Right atrium auricular region (tissue), 2 donors: ENCODE data around the gene CNNM4. TPM values are rescaled to one million over a fixed set of nuclear protein-coding genes. Genes with fewer than 3 reads are reported as not detected.

Experiments used
- DNase-seq: peaks from one replicate; pipeline ENCODE4 v3.0.0-alpha.2; 2019; ENCODE audit warnings: low spot score
- H3K27ac ChIP-seq, 2 donors: fragments of 200-600 bp; sonication (generic); 1 replicate in 1 of 2; 2 replicates in 1 of 2; pipeline ENCODE4 v1.5.1; 2016 to 2019
- H3K27me3 ChIP-seq, 2 donors: fragments of 200-600 bp; sonication (generic); one replicate each; pipeline versions ENCODE4 v1.5.1 to v1.6.0; 2017 to 2019
- H3K36me3 ChIP-seq: fragments of 200-600 bp; sonication (generic); one replicate; pipeline ENCODE4 v1.5.1; 2016
- H3K4me1 ChIP-seq, 2 donors: fragments of 200-600 bp; sonication (generic); one replicate each; pipeline versions ENCODE4 v1.5.1 to v1.6.0; 2017 to 2019
- H3K4me3 ChIP-seq, 2 donors: fragments of 200-600 bp; sonication (generic); 1 replicate in 1 of 2; 2 replicates in 1 of 2; pipeline ENCODE4 v1.5.1; 2017 to 2019; ENCODE audit warnings: mild to moderate bottlenecking in 1 of 2, moderate library complexity in 1 of 2
- H3K9me3 ChIP-seq, 2 donors: fragments of 200-600 bp; sonication (generic); one replicate each; pipeline ENCODE4 v1.5.1; 2019
- CTCF ChIP-seq, 2 donors: fragments of 200-600 bp; sonication (generic); IDR thresholded peaks; one replicate each; pipeline ENCODE4 v1.5.1; 2019; ENCODE audit warnings: antibody characterized with exemption in 2 of 2
- total RNA-seq, 2 donors: library from RNA; depleted of rRNA; stranded (reverse); fragments of >200 nt; gene quantifications; one replicate each; pipeline ENCODE4 v1.1.0, GENCODE V29; 2016

The CNNM4 gene
- total RNA-seq, 2 donors from 2014 or later = 22.1 to 22.2 TPM

- peaks cover 46% of the 10 kb centered on the region for H3K36me3 ChIP-seq
Measured at GRCh38 chr2:96824079-96824870, 63.6 kb downstream of the CNNM4 start.

GRCh38 chr2:96825057-96825456 lies 64.4 kb downstream of the CNNM4 start:
- Histone ChIP-seq H3K27me3 (no peaks in the 10 kb centered on the region), H3K4me3 (no peak overlapping the region), H3K36me3 (peaks cover 53% of the 10 kb centered on the region), H3K27ac (no peak overlapping the region), H3K9me3 (no peaks in the 10 kb centered on the region), H3K4me1 (peaks cover 0 to 37% of the 10 kb centered on the region in 2 donors)
- no peak for DNase-seq
- TF ChIP-seq CTCF (IDR thresholded peaks at IDR 0.05) = no peak

More at GRCh38 chr2:96824079-96824870, 63.6 kb downstream of the CNNM4 start:
- Histone ChIP-seq H3K4me1 (peaks cover 0 to 45% of the 10 kb centered on the region in 2 donors), H3K27me3 (no peaks in the 10 kb centered on the region), H3K27ac (no peak overlapping the region), H3K4me3 (no peak overlapping the region), H3K9me3 (no peaks in the 10 kb centered on the region)
- DNase-seq = no peak
- no peak for TF ChIP-seq CTCF (IDR thresholded peaks at IDR 0.05)

- peaks cover 68% of the 10 kb centered on the region for H3K36me3 ChIP-seq
- H3K27me3 ChIP-seq = no peaks in the 10 kb centered on the region
- no peaks in the 10 kb centered on the region for H3K9me3 ChIP-seq
- H3K4me1 ChIP-seq = peaks cover 0 to 24% of the 10 kb centered on the region in 2 donors
- DNase-seq = no peak
- no peak overlapping the region for H3K4me3 ChIP-seq
- no peak for TF ChIP-seq CTCF (IDR thresholded peaks at IDR 0.05)
- no peak overlapping the region for H3K27ac ChIP-seq
Measured at GRCh38 chr2:96826546-96827278, 66.0 kb downstream of the CNNM4 start.

- Histone ChIP-seq H3K27ac (no peak overlapping the region), H3K4me3 (no peak overlapping the region), H3K9me3 (no peaks in the 10 kb centered on the region), H3K36me3 (peaks cover 83% of the 10 kb centered on the region), H3K27me3 (no peaks in the 10 kb centered on the region), H3K4me1 (peaks cover 0 to 29% of the 10 kb centered on the region in 2 donors)
- TF ChIP-seq CTCF (IDR thresholded peaks at IDR 0.05) = no peak
- no peak for DNase-seq
Measured at GRCh38 chr2:96828436-96828835, 67.7 kb downstream of the CNNM4 start.

GRCh38 chr2:96828874-96829273 lies 68.2 kb downstream of the CNNM4 start:
- no peaks in the 10 kb centered on the region for H3K27me3 ChIP-seq
- no peaks in the 10 kb centered on the region for H3K9me3 ChIP-seq
- no peak overlapping the region for H3K27ac ChIP-seq
- peaks cover 0 to 26% of the 10 kb centered on the region in 2 donors for H3K4me1 ChIP-seq
- no peak for TF ChIP-seq CTCF (IDR thresholded peaks at IDR 0.05)
- peaks cover 83% of the 10 kb centered on the region for H3K36me3 ChIP-seq
- no peak for DNase-seq
- no peak overlapping the region for H3K4me3 ChIP-seq
